DMS153 (cell line): ENCODE data around the gene CAMTA1.

Source experiments
- DNase-seq: peaks from one replicate; lab custom pipeline; 2025; lab: John Stamatoyannopoulos, UW

CAMTA1 gene

GRCh38 chr1:7500381-7501083 lies 715.3 kb downstream of the CAMTA1 start:
- DNase-seq = no peak

- DNase-seq = no peak
Measured at GRCh38 chr1:7501084-7501491, 715.8 kb downstream of the CAMTA1 start.

GRCh38 chr1:7501723-7502603 lies 716.7 kb downstream of the CAMTA1 start:
- no peak for DNase-seq

- no peak for DNase-seq
Measured at GRCh38 chr1:7503691-7504437, 718.6 kb downstream of the CAMTA1 start.

- no peak for DNase-seq
Measured at GRCh38 chr1:7504438-7504720, 719.1 kb downstream of the CAMTA1 start.

- DNase-seq = no peak
Measured at GRCh38 chr1:7505094-7505770, 720.0 kb downstream of the CAMTA1 start.

GRCh38 chr1:7505771-7506453 lies 720.7 kb downstream of the CAMTA1 start:
- DNase-seq = no peak

- DNase-seq = no peak
Measured at GRCh38 chr1:7506454-7507284, 721.4 kb downstream of the CAMTA1 start.

- no peak for DNase-seq
Measured at GRCh38 chr1:7507285-7508019, 722.2 kb downstream of the CAMTA1 start.

- no peak for DNase-seq
Measured at GRCh38 chr1:7508052-7508933, 723.0 kb downstream of the CAMTA1 start.

GRCh38 chr1:7508934-7509519 lies 723.8 kb downstream of the CAMTA1 start:
- DNase-seq = no peak

GRCh38 chr1:7509598-7509997 lies 724.3 kb downstream of the CAMTA1 start:
- no peak for DNase-seq

GRCh38 chr1:7510389-7510931 lies 725.2 kb downstream of the CAMTA1 start:
- no peak for DNase-seq

GRCh38 chr1:7511381-7511780 lies 726.1 kb downstream of the CAMTA1 start:
- DNase-seq = no peak

GRCh38 chr1:7513081-7513480 lies 727.8 kb downstream of the CAMTA1 start:
- no peak for DNase-seq

- no peak for DNase-seq
Measured at GRCh38 chr1:7515175-7515574, 729.9 kb downstream of the CAMTA1 start.

GRCh38 chr1:7515904-7516303 lies 730.6 kb downstream of the CAMTA1 start:
- DNase-seq = no peak

- no peak for DNase-seq
Measured at GRCh38 chr1:7516341-7516740, 731.1 kb downstream of the CAMTA1 start.
